ENCODE results near the gene DHRS7C. TPM values are rescaled to one million over a fixed set of nuclear protein-coding genes. Genes with fewer than 3 reads are reported as not detected.

The DHRS7C gene
- total and polyA plus RNA-seq, 2 donors (not counting 3 experiments of a cell fraction or from before 2014, with no cell fraction given), result not detected

- Histone ChIP-seq H2AFZ (ENCODE audit: low read depth, low read length) (no peak within 1 kb of the TSS), H4K20me1 (replicated peaks; ENCODE audit: control insufficient read depth, extremely low read depth, insufficient read depth, low read length) (no peaks in the 10 kb centered on the region), H3K9me1 (replicated peaks; ENCODE audit: control insufficient read depth, extremely low read depth, insufficient read depth, low read length) (no peaks in the 10 kb centered on the region), H3K79me2 (ENCODE audit: control insufficient read depth, insufficient read depth, low read length) (no peaks in the 10 kb centered on the region), H3K9ac (replicated peaks; ENCODE audit: extremely low read depth, insufficient read depth, low read length) (no peak within 1 kb of the TSS), H3K27me3 (ENCODE audit: control insufficient read depth in 2 of 2, insufficient read depth in 2 of 2, low read length in 2 of 2) (no peaks in the 10 kb centered on the region), H3K4me1 (ENCODE audit: control insufficient read depth, extremely low read depth, insufficient read depth, low read length) (no peaks in the 10 kb centered on the region), H3K4me2 (ENCODE audit: insufficient read depth, low read length) (no peak within 1 kb of the TSS), H3K9me3 (replicated peaks; ENCODE audit: control insufficient read depth, insufficient read depth, low read length) (peaks cover 2% of the 10 kb centered on the region), H3K4me3 (replicated peaks in 1 of 3; ENCODE audit: insufficient read depth in 1 of 3, low read depth in 1 of 3, low read length in 3 of 3) (no peak within 1 kb of the TSS), H3K27ac (ENCODE audit: insufficient read depth, low read depth, low read length) (no peak within 1 kb of the TSS), H3K36me3 (ENCODE audit: control insufficient read depth in 2 of 2, extremely low read depth in 1 of 2, insufficient read depth in 2 of 2, low read length in 2 of 2) (no peaks in the 10 kb centered on the region)
- CTCF ChIA-PET, result no interaction called here
- no peak for FAIRE-seq
- BruUV-seq (replicated peaks), result no TSS peak
- intact Hi-C loops (cut with micrococcal nuclease) (no loop called here), dilution Hi-C loops (cut with MboI; ENCODE audit: extremely low pct_ligation_motif_present, low sequenced_read_pairs) (no loop called here)
- no peak for DNase-seq (ENCODE audit: low read depth, low spot score)
- no peak for TF ChIP-seq JUN (IDR thresholded peaks at IDR 0.05; ENCODE audit: borderline replicate concordance, insufficient read depth, insufficient read length, low read depth)
- TF ChIP-seq FOS (IDR thresholded peaks at IDR 0.05; ENCODE audit: borderline replicate concordance, insufficient read depth, low read length), result no peak
- TF ChIP-seq POLR2A (IDR thresholded peaks at IDR 0.05; ENCODE audit: low read depth, low read length), result no peak
- TF ChIP-seq POLR2AphosphoS5 (IDR thresholded peaks at IDR 0.05; ENCODE audit: insufficient read depth, low read depth, low read length), result no peak
- no peak for TF ChIP-seq CTCF (IDR thresholded peaks at IDR 0.05; ENCODE audit: extremely low read depth in 1 of 2, insufficient read depth in 1 of 2, low read depth in 1 of 2, low read length in 2 of 2)
- TF ChIP-seq EZH2 (IDR thresholded peaks at IDR 0.05; ENCODE audit: borderline replicate concordance, low read depth, low read length, severe bottlenecking), result no peak
- TF ChIP-seq MYC (IDR thresholded peaks at IDR 0.05; ENCODE audit: low read depth, low read length), result no peak
- TF ChIP-seq MAX (IDR thresholded peaks at IDR 0.05; ENCODE audit: insufficient read depth, insufficient read length), result no peak
- TF ChIP-seq GATA2 (IDR thresholded peaks at IDR 0.05; ENCODE audit: insufficient read depth, insufficient read length, low read depth, low read length), result no peak
- POLR2A ChIA-PET, result no interaction called here
Observed at GRCh38 chr17:9825641-9826150, 34.3 kb upstream of the DHRS7C start, which contains the start of gene GLP2R. Gene GLP2R, plus strand, starts transcription at chr17:9825924. Its CDS starts 140 bp downstream, at chr17:9826064.

Data from endothelial cell of umbilical vein (primary cell).